ENCODE data around the gene LIN37.

GRCh38 chr19:35731779-35732405, 16.5 kb upstream of the LIN37 start:
- TF ChIP-seq POLR2A (IDR thresholded peaks at IDR 0.05; ENCODE audit: low read depth), result no peak
- no peak for TF ChIP-seq CTCF (IDR thresholded peaks at IDR 0.05)
- no peak for TF ChIP-seq EP300 (IDR thresholded peaks at IDR 0.05)

Measured in esophagus muscularis mucosa (tissue), 4 donors.